GM21526 (cell line): ENCODE data around the gene GNAI1.
"Not testable (repeated sequence)": the region's sequence is repeated elsewhere in the genome, so short reads cannot be mapped to it uniquely, and the experiment has no call there.

Experiments used
- ATAC-seq: cut with Tn5 transposase; IDR thresholded peaks from one replicate; pipeline ENCODE4 v1.9.1; 2021; ENCODE audit warnings: moderate library complexity; ENCODE audit not compliant: unreplicated experiment, low FRiP score

Gene GNAI1

GRCh38 chr7:80154656-80155333 lies 20.2 kb downstream of the GNAI1 start:
- no peak for ATAC-seq

- ATAC-seq = no peak
These were observed 20.7 kb downstream of the GNAI1 start for GRCh38 chr7:80155374-80155773.

GRCh38 chr7:80157770-80158169 lies 23.1 kb downstream of the GNAI1 start:
- not testable (repeated sequence) for ATAC-seq

GRCh38 chr7:80159802-80160201 lies 25.2 kb downstream of the GNAI1 start:
- no peak for ATAC-seq

- ATAC-seq = no peak
These were observed 26.8 kb downstream of the GNAI1 start for GRCh38 chr7:80161466-80161865.

GRCh38 chr7:80165177-80165576 lies 30.5 kb downstream of the GNAI1 start:
- no peak for ATAC-seq

- ATAC-seq = no peak
These were observed 35.8 kb downstream of the GNAI1 start for GRCh38 chr7:80170445-80170844.

- ATAC-seq = no peak
These were observed 37.8 kb downstream of the GNAI1 start for GRCh38 chr7:80172387-80172786.

- no peak for ATAC-seq
These were observed 41.1 kb downstream of the GNAI1 start for GRCh38 chr7:80175744-80176143.

GRCh38 chr7:80181411-80181810 lies 46.8 kb downstream of the GNAI1 start:
- no peak for ATAC-seq

- ATAC-seq = no peak
These were observed 48.1 kb downstream of the GNAI1 start for GRCh38 chr7:80182630-80183276.

GRCh38 chr7:80183351-80183750 lies 48.7 kb downstream of the GNAI1 start:
- ATAC-seq = no peak

- ATAC-seq = no peak
These were observed 49.5 kb downstream of the GNAI1 start for GRCh38 chr7:80183900-80184685.

GRCh38 chr7:80184693-80185092 lies 50.1 kb downstream of the GNAI1 start:
- no peak for ATAC-seq

- ATAC-seq = no peak
These were observed 50.9 kb downstream of the GNAI1 start for GRCh38 chr7:80185571-80185970.

GRCh38 chr7:80186721-80187120 lies 52.1 kb downstream of the GNAI1 start:
- ATAC-seq = no peak

GRCh38 chr7:80187279-80187678 lies 52.6 kb downstream of the GNAI1 start:
- ATAC-seq = no peak

GRCh38 chr7:80187727-80188126 lies 53.1 kb downstream of the GNAI1 start:
- ATAC-seq = no peak

- ATAC-seq = no peak
These were observed 55.0 kb downstream of the GNAI1 start for GRCh38 chr7:80189638-80190037.

GRCh38 chr7:80197627-80198026 lies 63.0 kb downstream of the GNAI1 start:
- ATAC-seq = no peak

GRCh38 chr7:80199051-80199450 lies 64.4 kb downstream of the GNAI1 start:
- ATAC-seq = no peak

GRCh38 chr7:80204454-80204853 lies 69.8 kb downstream of the GNAI1 start:
- no peak for ATAC-seq
